Measurements from ENCODE around the gene TMEM203. TPM values are rescaled to one million over a fixed set of nuclear protein-coding genes. Genes with fewer than 3 reads are reported as not detected.

TMEM203 gene
- polyA plus RNA-seq, 1 donor from 2014 or later = 61.1 TPM

DNA sequence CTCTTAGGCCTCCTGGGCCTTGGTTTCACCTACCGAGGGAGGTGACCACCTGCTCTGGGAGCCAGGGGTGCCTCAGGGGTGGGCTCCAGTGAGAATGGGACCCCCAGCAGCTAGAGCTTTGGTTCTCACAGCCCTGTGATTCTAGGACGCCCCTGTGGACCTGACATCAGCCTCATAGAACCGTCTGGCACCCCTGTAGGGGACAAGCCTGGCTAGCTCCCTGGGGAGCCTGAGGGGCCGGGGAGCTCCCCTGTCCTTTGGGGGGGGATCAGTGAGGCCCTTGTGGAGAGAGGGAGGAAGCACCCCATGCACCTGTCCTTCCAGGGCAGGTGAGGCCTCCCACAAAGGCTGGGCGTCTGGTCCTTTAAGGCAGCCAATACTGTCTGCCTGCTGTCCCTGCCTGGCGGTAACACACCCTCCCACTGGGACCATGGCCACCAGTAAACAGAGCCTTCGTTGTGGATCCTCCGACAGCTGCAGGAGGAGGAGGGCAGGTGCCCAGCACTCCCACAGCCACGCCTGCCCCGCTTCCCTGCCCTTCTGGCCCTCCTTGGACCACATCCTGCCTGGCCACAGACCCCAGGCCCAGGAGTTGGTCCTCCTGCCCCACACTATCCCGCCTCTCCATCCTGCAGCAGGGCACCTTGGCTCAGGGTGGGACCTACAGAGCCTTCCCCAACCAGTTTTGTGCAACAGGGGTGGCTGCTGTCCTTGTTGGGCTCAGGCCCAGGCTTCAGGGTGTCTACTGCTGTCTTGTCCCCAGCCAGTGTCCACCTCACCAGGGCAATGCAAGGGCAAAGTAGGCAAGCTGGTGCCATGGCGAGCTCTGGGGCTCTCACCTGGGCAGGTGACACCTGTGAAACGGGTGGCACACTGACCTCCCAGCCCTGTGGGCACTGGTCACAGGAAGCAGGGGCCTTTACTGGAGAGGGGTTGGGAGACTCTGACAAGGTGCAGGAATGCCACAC is 32.6 kb upstream of the TMEM203 start:
- Histone ChIP-seq H3K36me3 (ENCODE audit: insufficient read depth, low read length) (no peaks in the 10 kb centered on the region), H2AFZ (ENCODE audit: low read depth, low read length) (no peak overlapping the region), H3K9ac (ENCODE audit: low read length) (no peak overlapping the region), H3K27me3 (ENCODE audit: insufficient read depth, low read depth, low read length) (no peaks in the 10 kb centered on the region), H3K4me3 (ENCODE audit: low read length) (no peak overlapping the region), H3F3A (ENCODE audit: insufficient read depth, low read length, poor library complexity, severe bottlenecking) (no peaks in the 10 kb centered on the region), H3K27ac (ENCODE audit: low read length) (no peak overlapping the region), H3K4me2 (ENCODE audit: low read length) (no peak overlapping the region), H3K9me2 (ENCODE audit: insufficient read depth, low read length) (no peaks in the 10 kb centered on the region), H3K79me2 (replicated peaks; ENCODE audit: insufficient read depth, low read length) (peaks cover 14% of the 10 kb centered on the region), H3K9me3 (ENCODE audit: low read length) (no peaks in the 10 kb centered on the region), H4K20me1 (ENCODE audit: insufficient read depth) (no peaks in the 10 kb centered on the region)
- TF ChIP-seq MXI1 (conservative IDR thresholded peaks at IDR 0.05; ENCODE audit: poor library complexity, severe bottlenecking) (no peak), EZH2 (IDR thresholded peaks at IDR 0.05; ENCODE audit: borderline replicate concordance, insufficient read depth, low read length, poor library complexity, severe bottlenecking) (no peak), TAF1 (IDR thresholded peaks at IDR 0.05; ENCODE audit: low read depth) (no peak), RAD21 (conservative IDR thresholded peaks at IDR 0.05) (no peak), EP300 (conservative IDR thresholded peaks at IDR 0.05; ENCODE audit: poor library complexity, severe bottlenecking) (no peak), SMC3 (conservative IDR thresholded peaks at IDR 0.05; ENCODE audit: poor library complexity) (no peak), REST (IDR thresholded peaks at IDR 0.05; ENCODE audit: borderline replicate concordance) (no peak), POLR2AphosphoS5 (IDR thresholded peaks at IDR 0.05) (no peak)
- TF ChIP-seq, protein P1, sequence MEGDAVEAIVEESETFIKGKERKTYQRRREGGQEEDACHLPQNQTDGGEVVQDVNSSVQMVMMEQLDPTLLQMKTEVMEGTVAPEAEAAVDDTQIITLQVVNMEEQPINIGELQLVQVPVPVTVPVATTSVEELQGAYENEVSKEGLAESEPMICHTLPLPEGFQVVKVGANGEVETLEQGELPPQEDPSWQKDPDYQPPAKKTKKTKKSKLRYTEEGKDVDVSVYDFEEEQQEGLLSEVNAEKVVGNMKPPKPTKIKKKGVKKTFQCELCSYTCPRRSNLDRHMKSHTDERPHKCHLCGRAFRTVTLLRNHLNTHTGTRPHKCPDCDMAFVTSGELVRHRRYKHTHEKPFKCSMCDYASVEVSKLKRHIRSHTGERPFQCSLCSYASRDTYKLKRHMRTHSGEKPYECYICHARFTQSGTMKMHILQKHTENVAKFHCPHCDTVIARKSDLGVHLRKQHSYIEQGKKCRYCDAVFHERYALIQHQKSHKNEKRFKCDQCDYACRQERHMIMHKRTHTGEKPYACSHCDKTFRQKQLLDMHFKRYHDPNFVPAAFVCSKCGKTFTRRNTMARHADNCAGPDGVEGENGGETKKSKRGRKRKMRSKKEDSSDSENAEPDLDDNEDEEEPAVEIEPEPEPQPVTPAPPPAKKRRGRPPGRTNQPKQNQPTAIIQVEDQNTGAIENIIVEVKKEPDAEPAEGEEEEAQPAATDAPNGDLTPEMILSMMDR (IDR thresholded peaks at IDR 0.05; ENCODE audit: poor library complexity, severe bottlenecking) = no peak

GRCh38 chr9:137236936-137237421 is 31.5 kb upstream of the TMEM203 start:
- Histone ChIP-seq H3K4me3 (ENCODE audit: low read length) (no peak overlapping the region), H3K9me2 (ENCODE audit: insufficient read depth, low read length) (no peaks in the 10 kb centered on the region), H3K36me3 (ENCODE audit: insufficient read depth, low read length) (no peaks in the 10 kb centered on the region), H3K4me2 (ENCODE audit: low read length) (no peak overlapping the region), H3K27me3 (ENCODE audit: insufficient read depth, low read depth, low read length) (no peaks in the 10 kb centered on the region), H3K27ac (ENCODE audit: low read length) (no peak overlapping the region), H3K9ac (ENCODE audit: low read length) (no peak overlapping the region), H3F3A (ENCODE audit: insufficient read depth, low read length, poor library complexity, severe bottlenecking) (no peaks in the 10 kb centered on the region), H2AFZ (ENCODE audit: low read depth, low read length) (no peak overlapping the region), H4K20me1 (ENCODE audit: insufficient read depth) (no peaks in the 10 kb centered on the region), H3K9me3 (ENCODE audit: low read length) (no peaks in the 10 kb centered on the region), H3K79me2 (replicated peaks; ENCODE audit: insufficient read depth, low read length) (peaks cover 4% of the 10 kb centered on the region)
- TF ChIP-seq, protein P1 (IDR thresholded peaks at IDR 0.05; ENCODE audit: poor library complexity, severe bottlenecking) = no peak
- TF ChIP-seq MXI1 (conservative IDR thresholded peaks at IDR 0.05; ENCODE audit: poor library complexity, severe bottlenecking) = no peak
- TF ChIP-seq RAD21 (conservative IDR thresholded peaks at IDR 0.05) = no peak
- no peak for TF ChIP-seq TAF1 (IDR thresholded peaks at IDR 0.05; ENCODE audit: low read depth)
- no peak for TF ChIP-seq EZH2 (IDR thresholded peaks at IDR 0.05; ENCODE audit: borderline replicate concordance, insufficient read depth, low read length, poor library complexity, severe bottlenecking)
- no peak for TF ChIP-seq REST (IDR thresholded peaks at IDR 0.05; ENCODE audit: borderline replicate concordance)
- TF ChIP-seq POLR2AphosphoS5 (IDR thresholded peaks at IDR 0.05) = no peak
- no peak for TF ChIP-seq EP300 (conservative IDR thresholded peaks at IDR 0.05; ENCODE audit: poor library complexity, severe bottlenecking)
- no peak for TF ChIP-seq SMC3 (conservative IDR thresholded peaks at IDR 0.05; ENCODE audit: poor library complexity)
